K562 (cell line): ENCODE measurements around the gene THOC3.
"Not testable (repeated sequence)": the region's sequence is repeated elsewhere in the genome, so short reads cannot be mapped to it uniquely, and the experiment has no call there.

Experiments used
- DPF2 ChIP-seq: fragments of 450-650 bp; IDR thresholded peaks from 2 replicates; pipeline ENCODE4 v1.6.1; 2016
- ZNF143 ChIP-seq: sonication (generic); formaldehyde crosslinking; IDR thresholded peaks from 2 replicates; pipeline ENCODE4 v1.9.0; 2022; ENCODE audit warnings: mild to moderate bottlenecking, missing genetic modification reagents

DNA sequence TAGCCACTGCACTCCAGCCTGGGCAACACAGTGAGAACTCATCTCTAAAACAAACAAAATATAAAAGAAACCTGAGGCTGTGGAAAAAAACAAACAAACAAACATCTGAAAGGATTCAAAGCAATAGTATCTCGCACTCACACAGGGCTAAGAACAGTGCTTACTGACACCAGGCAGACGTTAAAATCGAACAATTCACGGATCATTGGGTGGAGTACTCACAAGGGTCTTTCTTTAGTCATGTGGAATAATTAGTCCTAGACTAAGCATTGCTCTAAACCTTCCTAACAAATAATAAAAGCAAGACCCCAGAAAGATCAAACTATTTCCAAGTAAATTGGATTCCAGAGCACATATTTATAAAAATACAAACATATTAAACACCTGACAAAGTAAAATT is 43.0 kb downstream of the THOC3 start:
- TF ChIP-seq DPF2, ZNF143: not testable (repeated sequence)
